ENCODE results near the gene SSNA1.

- TF ChIP-seq CTCF (IDR thresholded peaks at IDR 0.05; ENCODE audit: insufficient read depth, low read depth, low read length) (no peak), EZH2 (IDR thresholded peaks at IDR 0.05; ENCODE audit: insufficient read depth, low read length) (no peak)
Measured at GRCh38 chr9:137219757-137220316, 31.4 kb downstream of the SSNA1 start.
